H9 (cell line): Measurements from ENCODE around the gene EFCC1. TPM values are rescaled to one million over a fixed set of nuclear protein-coding genes. Genes with fewer than 3 reads are reported as not detected.

Experiments used
- DNase-seq: peaks from one replicate; pipeline ENCODE4 v3.0.0-alpha.2; 2017
- H2AFZ ChIP-seq: one replicate; pipeline ENCODE4 v1.6.1; 2013; ENCODE audit warnings: mild to moderate bottlenecking, low read length, control low read depth, moderate library complexity
- H2AK5ac ChIP-seq: 2 replicates; pipeline ENCODE4 v1.6.1; 2013; ENCODE audit warnings: low read length, control low read depth, mixed read lengths; ENCODE audit not compliant: insufficient read length
- H2BK120ac ChIP-seq: one replicate; pipeline ENCODE4 v1.6.1; 2013; ENCODE audit warnings: low read depth, mild to moderate bottlenecking, low read length, control low read depth, inconsistent platforms; ENCODE audit not compliant: poor library complexity, severe bottlenecking
- H2BK12ac ChIP-seq: 2 replicates; pipeline ENCODE4 v1.6.1; 2013; ENCODE audit warnings: low read length, control low read depth, mixed read lengths, low read depth; ENCODE audit not compliant: insufficient read length
- H2BK15ac ChIP-seq: 2 replicates; pipeline ENCODE4 v1.6.1; 2013; ENCODE audit warnings: low read depth, low read length, control low read depth
- H2BK20ac ChIP-seq: one replicate; pipeline ENCODE4 v1.6.1; 2013; ENCODE audit warnings: low read depth, mild to moderate bottlenecking, low read length, control low read depth, inconsistent platforms; ENCODE audit not compliant: poor library complexity, severe bottlenecking
- H2BK5ac ChIP-seq: 2 replicates; pipeline ENCODE4 v1.6.1; 2013; ENCODE audit warnings: low read length, control low read depth, mixed read lengths; ENCODE audit not compliant: insufficient read length
- H3K14ac ChIP-seq: 2 replicates; pipeline ENCODE4 v1.6.1; 2013; ENCODE audit warnings: low read length, control low read depth; ENCODE audit not compliant: insufficient read depth
- H3K18ac ChIP-seq: 2 replicates; pipeline ENCODE4 v1.6.1; 2013; ENCODE audit warnings: low read depth, mild to moderate bottlenecking, mixed read lengths, low read length, control low read depth; ENCODE audit not compliant: insufficient read length
- H3K23ac ChIP-seq: 2 replicates; pipeline ENCODE4 v1.6.1; 2013; ENCODE audit warnings: low read length, control low read depth, mixed read lengths, low read depth; ENCODE audit not compliant: insufficient read length
- H3K23me2 ChIP-seq: 2 replicates; pipeline ENCODE4 v1.6.1; 2013; ENCODE audit warnings: low read depth, mild to moderate bottlenecking, mixed read lengths, low read length, control low read depth; ENCODE audit not compliant: insufficient read length, poor library complexity, severe bottlenecking
- H3K27ac ChIP-seq: 2 replicates; pipeline ENCODE4 v1.5.1; 2013; ENCODE audit warnings: low read length, control low read depth, mixed read lengths, low read depth; ENCODE audit not compliant: insufficient read length
- H3K27me3 ChIP-seq: 2 replicates; pipeline ENCODE4 v1.6.1; 2013; ENCODE audit warnings: low read length, control low read depth, inconsistent platforms; ENCODE audit not compliant: insufficient read depth
- H3K4ac ChIP-seq: 2 replicates; pipeline ENCODE4 v1.6.1; 2013; ENCODE audit warnings: low read depth, mild to moderate bottlenecking, control low read depth, inconsistent platforms, low read length, moderate library complexity
- H3K4me1 ChIP-seq: 2 replicates; pipeline ENCODE4 v1.6.1; 2013; ENCODE audit warnings: low read length, control low read depth, inconsistent platforms; ENCODE audit not compliant: insufficient read depth
- H3K4me2 ChIP-seq: 2 replicates; pipeline ENCODE4 v1.6.1; 2013; ENCODE audit warnings: low read length, control low read depth, mixed read lengths; ENCODE audit not compliant: insufficient read length, insufficient read depth
- H3K56ac ChIP-seq: 2 replicates; pipeline ENCODE4 v1.6.1; 2013; ENCODE audit warnings: low read depth, mild to moderate bottlenecking, mixed read lengths, low read length, control low read depth; ENCODE audit not compliant: insufficient read length
- H3K79me1 ChIP-seq: 2 replicates; pipeline ENCODE4 v1.6.1; 2013; ENCODE audit warnings: low read depth, mild to moderate bottlenecking, moderate library complexity, low read length, control low read depth, inconsistent platforms; ENCODE audit not compliant: insufficient read depth, poor library complexity, severe bottlenecking
- H3K79me2 ChIP-seq: 2 replicates; pipeline ENCODE4 v1.6.1; 2013; ENCODE audit warnings: low read length, control low read depth, inconsistent platforms; ENCODE audit not compliant: insufficient read depth
- H3K9ac ChIP-seq: 2 replicates; pipeline ENCODE4 v1.6.1; 2013; ENCODE audit warnings: low read length, control low read depth, mixed read lengths; ENCODE audit not compliant: insufficient read length; ENCODE audit errors: extremely low read depth
- H3K9me3 ChIP-seq: one replicate; pipeline ENCODE4 v1.6.1; 2013; ENCODE audit warnings: low read depth, low read length, inconsistent platforms; ENCODE audit not compliant: control insufficient read depth
- H3T11ph ChIP-seq: one replicate; pipeline ENCODE4 v1.6.1; 2013; ENCODE audit warnings: mild to moderate bottlenecking, low read length, control low read depth, inconsistent platforms
- H4K20me1 ChIP-seq: one replicate; pipeline ENCODE4 v1.6.1; 2013; ENCODE audit not compliant: control insufficient read depth, insufficient read length, insufficient read depth
- H4K5ac ChIP-seq: 2 replicates; pipeline ENCODE4 v1.6.1; 2013; ENCODE audit warnings: low read depth, mild to moderate bottlenecking, mixed read lengths, low read length, control low read depth; ENCODE audit not compliant: insufficient read length
- H4K8ac ChIP-seq: replicated peaks from 2 replicates; pipeline ENCODE4 v1.6.1; 2013; ENCODE audit warnings: low read length, control low read depth, mixed read lengths, low read depth; ENCODE audit not compliant: insufficient read length
- H4K91ac ChIP-seq: 2 replicates; pipeline ENCODE4 v1.6.1; 2013; ENCODE audit warnings: low read depth, mild to moderate bottlenecking, moderate library complexity, mixed read lengths, low read length, control low read depth; ENCODE audit not compliant: insufficient read length
- H3K27ac Mint-ChIP-seq, 3 experiments: 2 replicates in 2 of 3; 3 replicates in 1 of 3; pipeline ENCODE4 v1.8.0; 2020 to 2021; ENCODE audit warnings: mixed read lengths in 3 of 3, mild to moderate bottlenecking in 1 of 3, moderate library complexity in 1 of 3
- H3K27me3 Mint-ChIP-seq: 2 replicates; pipeline ENCODE4 v1.8.0; 2021; ENCODE audit warnings: low read depth, mild to moderate bottlenecking, moderate library complexity, mixed read lengths
- H3K36me3 Mint-ChIP-seq, 3 experiments: 2 replicates in 2 of 3; 3 replicates in 1 of 3; pipeline ENCODE4 v1.8.0; 2020 to 2021; ENCODE audit warnings: low read depth in 3 of 3, mixed read lengths in 3 of 3; ENCODE audit not compliant: insufficient read depth in 1 of 3
- H3K4me1 Mint-ChIP-seq, 2 experiments: 2 replicates each; pipeline ENCODE4 v1.8.0; 2020; ENCODE audit warnings: mixed read lengths in 2 of 2
- H3K4me3 Mint-ChIP-seq, 2 experiments: 2 replicates in 1 of 2; 3 replicates in 1 of 2; pipeline ENCODE4 v1.8.0; 2020 to 2021; ENCODE audit warnings: mild to moderate bottlenecking in 2 of 2, mixed read lengths in 2 of 2, moderate library complexity in 1 of 2
- H3K9me3 Mint-ChIP-seq, 2 experiments: 2 replicates in 1 of 2; 3 replicates in 1 of 2; pipeline ENCODE4 v1.8.0; 2020; ENCODE audit warnings: mild to moderate bottlenecking in 2 of 2, mixed read lengths in 2 of 2, moderate library complexity in 1 of 2
- WGBS: extraction: QIAGEN DNeasy Blood & Tissue Kit; methylation state at CpG from one replicate; pipeline ENCODE4 v1.1.7; 2013; ENCODE audit warnings: missing lambda C conversion rate, low lambda C conversion rate, mixed read lengths; ENCODE audit not compliant: insufficient read length; ENCODE audit errors: extremely low coverage; 5-methylcytosine and 5-hydroxymethylcytosine counted together
- total RNA-seq: library from RNA; stranded (reverse); gene quantifications from 2 replicates; pipeline ENCODE4 v1.2.1, GENCODE V29; 2021
- TF ChIP-seq, protein P1 (sequence below): fragments of 200-600 bp; sonication (generic); conservative IDR thresholded peaks from 3 replicates; pipeline ENCODE4 v1.8.0; 2021; ENCODE audit warnings: antibody characterized with exemption, mild to moderate bottlenecking

Gene EFCC1
- total RNA-seq, 1 experiment from 2014 or later = 0.09 TPM

DNA sequence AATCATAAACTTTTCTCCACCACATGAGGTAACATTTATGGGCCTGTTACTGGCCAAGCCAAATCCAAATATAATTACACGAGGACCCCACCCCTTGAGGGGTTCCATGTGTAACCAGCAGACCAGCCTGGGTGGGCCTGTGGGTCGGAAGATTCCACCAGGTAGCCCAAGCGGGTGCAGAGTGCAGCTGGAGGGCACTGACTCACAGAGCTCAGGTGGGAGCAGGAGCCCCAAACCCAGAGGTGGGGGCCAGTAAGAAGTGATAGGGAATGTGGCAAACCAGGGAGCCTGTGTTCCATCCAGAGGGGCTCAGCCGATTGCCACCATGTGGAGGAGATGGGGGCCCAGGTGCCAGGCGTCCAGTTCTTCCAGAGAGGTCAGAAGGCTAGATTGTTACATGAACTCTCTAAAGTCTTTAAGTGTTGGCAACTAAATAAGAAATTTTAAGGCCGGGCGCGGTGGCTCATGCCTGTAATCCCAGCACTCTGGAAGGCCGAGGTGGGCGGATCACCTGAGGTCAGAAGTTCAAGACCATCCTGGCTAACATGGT is 62.1 kb downstream of the EFCC1 start:
- Histone ChIP-seq H2AFZ (no peak overlapping the region), H3K27me3 (no peaks in the 10 kb centered on the region), H3K9ac (no peak overlapping the region), H2BK15ac (no peak overlapping the region), H3K4me2 (no peak overlapping the region), H3K23ac (no peak overlapping the region), H4K91ac (no peak overlapping the region), H4K8ac (no peak overlapping the region), H2AK5ac (no peak overlapping the region), H3K79me2 (no peaks in the 10 kb centered on the region), H3T11ph (no peak overlapping the region), H2BK12ac (no peak overlapping the region), H3K27ac (no peak overlapping the region), H3K79me1 (no peaks in the 10 kb centered on the region), H2BK5ac (no peak overlapping the region), H3K14ac (no peak overlapping the region), H4K5ac (no peak overlapping the region), H3K23me2 (no peaks in the 10 kb centered on the region), H3K56ac (no peak overlapping the region), H4K20me1 (no peaks in the 10 kb centered on the region), H2BK120ac (no peak overlapping the region), H3K18ac (no peak overlapping the region), H3K4ac (no peak overlapping the region), H3K9me3 (no peaks in the 10 kb centered on the region), H2BK20ac (no peak overlapping the region), H3K4me1 (no peaks in the 10 kb centered on the region)
- no peak for DNase-seq
- TF ChIP-seq, protein P1, sequence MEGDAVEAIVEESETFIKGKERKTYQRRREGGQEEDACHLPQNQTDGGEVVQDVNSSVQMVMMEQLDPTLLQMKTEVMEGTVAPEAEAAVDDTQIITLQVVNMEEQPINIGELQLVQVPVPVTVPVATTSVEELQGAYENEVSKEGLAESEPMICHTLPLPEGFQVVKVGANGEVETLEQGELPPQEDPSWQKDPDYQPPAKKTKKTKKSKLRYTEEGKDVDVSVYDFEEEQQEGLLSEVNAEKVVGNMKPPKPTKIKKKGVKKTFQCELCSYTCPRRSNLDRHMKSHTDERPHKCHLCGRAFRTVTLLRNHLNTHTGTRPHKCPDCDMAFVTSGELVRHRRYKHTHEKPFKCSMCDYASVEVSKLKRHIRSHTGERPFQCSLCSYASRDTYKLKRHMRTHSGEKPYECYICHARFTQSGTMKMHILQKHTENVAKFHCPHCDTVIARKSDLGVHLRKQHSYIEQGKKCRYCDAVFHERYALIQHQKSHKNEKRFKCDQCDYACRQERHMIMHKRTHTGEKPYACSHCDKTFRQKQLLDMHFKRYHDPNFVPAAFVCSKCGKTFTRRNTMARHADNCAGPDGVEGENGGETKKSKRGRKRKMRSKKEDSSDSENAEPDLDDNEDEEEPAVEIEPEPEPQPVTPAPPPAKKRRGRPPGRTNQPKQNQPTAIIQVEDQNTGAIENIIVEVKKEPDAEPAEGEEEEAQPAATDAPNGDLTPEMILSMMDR = no peak
- H3K9me3 Mint-ChIP-seq = 0 out of 5 replicates have a peak, but pooled peaks cover 0 to 2% of the 10 kb centered on the region in 2 experiments
- no peaks in the 10 kb centered on the region for H3K36me3 Mint-ChIP-seq
- H3K4me1 Mint-ChIP-seq = peaks cover 2 to 6% of the 10 kb centered on the region in 2 experiments; a peak in 3 of 4 replicates
- no peak overlapping the region; a peak in 1 of 7 replicates for H3K27ac Mint-ChIP-seq
- H3K27me3 Mint-ChIP-seq = peaks cover 3% of the 10 kb centered on the region
- no peak overlapping the region for H3K4me3 Mint-ChIP-seq
- WGBS = no CpG with 5 or more reads among the region's 10 CpGs
